ENCODE measurements around the gene SNX17. TPM values are rescaled to one million over a fixed set of nuclear protein-coding genes. Genes with fewer than 3 reads are reported as not detected.

SNX17 gene
- total RNA-seq, 1 donor from 2014 or later: 137 TPM

DNA sequence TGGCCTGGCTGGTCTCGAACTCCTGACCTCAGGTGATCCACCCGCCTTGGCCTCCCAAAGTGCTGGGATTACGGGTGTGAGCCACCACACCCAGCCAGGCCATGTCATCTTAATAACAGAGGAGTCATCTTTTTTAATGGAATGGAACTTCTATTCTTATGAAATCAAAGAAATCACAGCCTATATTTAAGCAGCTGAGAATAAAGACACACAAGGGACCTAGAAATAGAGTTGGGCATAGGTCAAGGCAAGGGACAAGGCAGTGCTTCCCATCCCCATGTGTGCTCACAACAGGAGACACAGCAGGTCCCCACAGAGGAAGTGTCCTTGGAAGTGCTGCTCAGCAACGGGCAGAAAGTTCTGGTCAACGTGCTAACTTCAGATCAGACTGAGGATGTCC, 3.2 kb downstream of the SNX17 start:
- H3K9me3 Mint-ChIP-seq: no peaks in the 10 kb centered on the region
- DNase-seq (ENCODE audit: low spot score): no peak
- intact Hi-C loops (cut with micrococcal nuclease): no loop called here
- peak overlapping the region; percentile 41 for H3K27ac Mint-ChIP-seq
- H3K36me3 Mint-ChIP-seq (ENCODE audit: low read depth): peaks cover 51% of the 10 kb centered on the region
- peaks cover 37% of the 10 kb centered on the region for H3K4me1 Mint-ChIP-seq (ENCODE audit: low read depth)
- H3K4me3 Mint-ChIP-seq: no peak overlapping the region
- H3K27me3 Mint-ChIP-seq (ENCODE audit: insufficient read depth): no peaks in the 10 kb centered on the region

DNA sequence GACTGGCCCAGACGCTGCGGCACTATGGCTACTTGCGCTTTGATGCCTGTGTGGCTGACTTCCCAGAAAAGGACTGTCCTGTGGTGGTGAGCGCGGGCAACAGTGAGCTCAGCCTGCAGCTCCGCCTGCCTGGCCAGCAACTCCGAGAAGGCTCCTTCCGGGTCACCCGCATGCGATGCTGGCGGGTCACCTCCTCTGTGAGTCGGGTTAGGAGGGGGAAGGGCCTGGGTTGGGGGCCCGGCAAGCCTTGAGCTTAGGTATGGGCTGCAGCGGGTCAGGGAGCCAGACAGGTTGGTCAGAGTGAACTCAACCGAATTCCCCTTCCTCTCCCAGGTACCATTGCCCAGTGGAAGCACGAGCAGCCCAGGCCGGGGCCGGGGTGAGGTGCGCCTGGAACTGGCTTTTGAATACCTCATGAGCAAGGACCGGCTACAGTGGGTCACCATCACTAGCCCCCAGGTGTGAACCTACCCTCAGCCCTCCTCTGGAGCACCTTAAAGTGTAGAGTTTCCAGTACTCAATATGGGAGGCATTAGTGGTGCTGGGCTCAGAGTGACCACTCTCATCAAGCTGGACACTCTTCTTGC, 5.2 kb downstream of the SNX17 start:
- Mint-ChIP-seq H3K9me3 (no peaks in the 10 kb centered on the region), H3K4me1 (ENCODE audit: low read depth) (peaks cover 38% of the 10 kb centered on the region), H3K4me3 (no peak overlapping the region), H3K36me3 (ENCODE audit: low read depth) (peaks cover 49% of the 10 kb centered on the region), H3K27me3 (ENCODE audit: insufficient read depth) (no peaks in the 10 kb centered on the region), H3K27ac (peak overlapping the region; percentile 50)
- intact Hi-C loops (cut with micrococcal nuclease): no loop called here
- no peak for DNase-seq (ENCODE audit: low spot score)

DNA sequence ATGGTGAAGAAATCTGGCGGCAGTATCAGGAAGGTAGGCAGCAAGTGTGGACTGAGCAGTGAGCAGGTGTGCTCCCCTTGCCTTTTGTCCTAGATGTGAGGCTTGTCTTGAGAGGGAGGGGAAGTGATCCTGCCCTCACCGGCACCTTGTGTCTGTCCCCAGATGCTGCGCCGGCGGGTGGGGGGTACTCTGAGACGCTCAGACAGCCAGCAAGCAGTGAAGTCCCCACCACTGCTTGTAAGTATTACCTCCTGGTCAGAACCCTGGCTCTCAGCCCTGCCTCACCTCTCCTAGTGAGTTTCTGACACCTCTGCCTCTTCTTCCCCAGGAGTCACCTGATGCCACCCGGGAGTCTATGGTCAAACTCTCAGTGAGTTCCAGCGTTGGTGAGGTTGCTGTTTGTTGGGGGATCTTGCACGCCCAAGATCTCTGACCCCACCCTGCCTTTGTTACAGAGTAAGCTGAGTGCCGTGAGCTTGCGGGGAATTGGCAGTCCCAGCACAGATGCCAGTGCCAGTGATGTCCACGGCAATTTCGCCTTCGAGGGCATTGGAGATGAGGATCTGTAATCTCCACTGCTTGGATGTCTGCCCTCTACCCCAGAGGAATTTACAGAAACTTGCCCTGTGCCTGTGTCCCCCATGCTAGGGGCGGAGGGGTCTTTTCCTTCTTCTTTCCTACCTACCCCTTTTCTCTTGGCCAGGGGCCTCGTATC, 5.9 kb downstream of the SNX17 start:
- Mint-ChIP-seq H3K27ac (peak overlapping the region; percentile 40), H3K4me1 (ENCODE audit: low read depth) (peaks cover 42% of the 10 kb centered on the region), H3K9me3 (no peaks in the 10 kb centered on the region), H3K36me3 (ENCODE audit: low read depth) (peaks cover 53% of the 10 kb centered on the region), H3K27me3 (ENCODE audit: insufficient read depth) (no peaks in the 10 kb centered on the region), H3K4me3 (no peak overlapping the region)
- intact Hi-C loops (cut with micrococcal nuclease): no loop called here
- DNase-seq (ENCODE audit: low spot score): no peak

DNA sequence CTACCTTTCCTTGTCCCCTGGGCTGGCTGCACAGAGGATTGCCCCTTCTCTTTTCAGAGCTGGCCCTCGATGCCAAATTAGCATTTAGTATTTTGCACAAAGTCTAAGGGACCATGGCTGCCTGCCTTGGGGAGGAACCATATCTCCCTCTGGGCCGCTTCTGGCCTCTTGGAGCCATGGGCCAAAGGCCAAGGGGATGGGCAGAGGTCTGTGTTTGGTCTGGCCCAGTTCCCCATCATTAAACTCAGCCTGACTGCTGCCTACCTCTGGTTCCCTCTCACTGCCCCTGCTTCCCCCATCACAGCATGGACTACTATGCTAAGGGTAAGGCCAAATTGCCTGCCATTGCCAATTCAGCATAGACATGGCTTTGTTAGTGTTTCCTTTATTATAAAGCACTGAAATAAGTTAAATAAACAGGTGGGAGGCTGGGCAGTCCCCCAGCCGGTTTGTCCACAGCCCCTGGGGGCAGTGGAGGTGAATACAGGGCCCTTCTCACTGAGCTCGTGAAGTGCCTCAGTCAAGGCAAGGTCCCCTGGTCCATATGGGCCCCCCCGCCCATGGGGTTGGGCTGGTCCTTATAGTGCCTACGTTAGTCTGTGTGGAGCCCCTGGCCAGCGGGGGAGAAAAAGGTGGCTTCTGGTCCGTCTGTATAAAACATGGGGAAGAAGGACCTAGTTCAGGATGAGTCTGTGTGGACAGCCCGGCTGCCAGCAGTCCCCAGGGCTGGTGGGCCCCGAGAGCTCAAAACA, 6.6 kb downstream of the SNX17 start:
- Mint-ChIP-seq H3K4me1 (ENCODE audit: low read depth) (peaks cover 35% of the 10 kb centered on the region), H3K9me3 (no peaks in the 10 kb centered on the region), H3K27ac (no peak overlapping the region), H3K36me3 (ENCODE audit: low read depth) (peaks cover 52% of the 10 kb centered on the region), H3K4me3 (no peak overlapping the region), H3K27me3 (ENCODE audit: insufficient read depth) (no peaks in the 10 kb centered on the region)
- intact Hi-C loops (cut with micrococcal nuclease): no loop called here
- no peak for DNase-seq (ENCODE audit: low spot score)

DNA sequence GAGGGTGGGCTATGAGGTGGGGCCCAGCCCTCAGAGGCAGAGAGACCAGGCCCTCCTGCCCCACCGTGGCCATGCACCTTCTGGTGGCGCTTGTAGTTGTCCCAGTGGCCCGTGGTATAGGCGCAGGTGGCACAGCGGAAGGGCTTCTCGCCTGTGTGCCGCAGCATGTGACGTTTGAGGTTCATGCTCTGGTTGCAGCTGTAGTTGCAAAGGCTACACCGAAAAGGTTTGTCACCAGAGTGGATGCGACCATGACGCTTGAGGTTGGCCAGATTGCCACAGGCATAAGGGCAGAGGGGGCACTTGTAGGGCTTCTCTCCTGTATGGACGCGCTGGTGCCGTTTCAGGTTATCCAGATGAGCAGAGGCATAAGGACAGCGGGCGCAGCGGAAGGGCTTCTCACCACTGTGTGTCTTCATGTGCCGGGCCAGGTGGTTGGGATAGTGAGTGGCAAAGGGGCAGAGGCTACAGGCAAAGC, 7.2 kb downstream of the SNX17 start:
- H3K4me3 Mint-ChIP-seq: no peak overlapping the region

DNA sequence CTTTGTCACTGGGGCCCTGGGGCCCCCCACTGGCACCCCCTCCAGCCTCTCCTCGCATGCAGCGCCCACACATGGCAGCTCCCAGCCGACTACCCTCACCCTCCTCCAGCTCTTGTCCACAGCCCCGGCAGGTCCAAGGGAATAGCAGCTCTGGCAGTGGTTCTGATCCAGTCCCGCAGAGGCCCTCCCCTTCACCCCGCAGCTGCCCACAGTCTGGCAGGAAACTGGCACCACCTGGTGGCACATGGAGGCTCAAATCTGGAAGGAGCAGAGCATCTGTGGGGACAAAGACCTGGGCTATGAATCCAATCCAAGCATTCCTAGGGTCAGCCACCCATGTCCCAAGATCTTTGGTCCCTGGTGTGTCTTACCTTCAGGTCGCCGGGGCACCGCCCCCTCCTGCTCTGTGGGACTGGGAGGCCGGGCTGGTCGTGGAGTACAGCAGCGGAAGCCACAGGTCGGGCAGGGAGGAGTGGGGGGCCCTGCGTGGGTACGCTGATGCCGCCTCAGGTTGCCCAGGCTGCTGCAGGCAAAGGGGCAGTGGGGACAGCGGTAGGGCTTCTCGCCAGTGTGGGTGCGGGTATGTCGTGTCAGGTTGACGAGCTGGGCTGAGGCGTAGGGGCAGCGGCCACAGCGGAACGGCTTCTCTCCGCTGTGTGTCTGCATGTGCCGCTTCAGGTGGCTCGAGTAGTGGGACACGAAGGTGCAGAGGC, 7.8 kb downstream of the SNX17 start:
- intact Hi-C loops (cut with micrococcal nuclease): no loop called here
- Mint-ChIP-seq H3K9me3 (no peaks in the 10 kb centered on the region), H3K4me3 (no peak overlapping the region), H3K27me3 (ENCODE audit: insufficient read depth) (no peaks in the 10 kb centered on the region), H3K4me1 (ENCODE audit: low read depth) (peaks cover 23% of the 10 kb centered on the region), H3K36me3 (ENCODE audit: low read depth) (peaks cover 49% of the 10 kb centered on the region), H3K27ac (no peak overlapping the region)
- DNase-seq (ENCODE audit: low spot score): no peak

More for the DNA sequence above, 7.2 kb downstream of the SNX17 start:
- no peak for DNase-seq (ENCODE audit: low spot score)
- Mint-ChIP-seq H3K27ac (no peak overlapping the region), H3K9me3 (no peaks in the 10 kb centered on the region), H3K36me3 (ENCODE audit: low read depth) (peaks cover 51% of the 10 kb centered on the region), H3K4me1 (ENCODE audit: low read depth) (peaks cover 29% of the 10 kb centered on the region), H3K27me3 (ENCODE audit: insufficient read depth) (no peaks in the 10 kb centered on the region)
- intact Hi-C loops (cut with micrococcal nuclease): no loop called here

DNA sequence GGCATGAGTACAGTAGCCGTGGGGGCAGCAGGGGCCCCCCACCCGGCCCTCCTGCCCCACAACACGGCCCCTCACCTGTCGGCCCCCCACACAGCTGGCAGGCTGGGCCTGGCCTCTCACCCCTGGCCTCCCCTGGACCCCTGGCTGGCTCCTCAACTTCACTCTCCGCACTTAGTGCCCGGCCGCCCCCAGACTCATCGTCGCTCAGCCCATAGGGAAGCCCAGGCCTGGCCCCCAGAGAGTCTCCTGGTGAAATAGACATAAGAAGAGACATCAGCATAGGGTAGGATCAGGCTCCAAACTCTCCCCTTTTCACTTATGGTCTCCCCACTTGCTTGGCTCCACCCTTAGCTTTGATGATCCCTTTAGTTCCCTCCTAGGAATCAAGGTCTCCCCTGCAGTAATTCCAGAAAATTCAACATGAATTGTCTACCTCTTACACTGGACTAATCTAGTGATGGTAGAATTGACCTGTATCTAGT, 8.4 kb downstream of the SNX17 start:
- peak overlapping the region; percentile 92 for H3K4me3 Mint-ChIP-seq
- peaks cover 48% of the 10 kb centered on the region for H3K36me3 Mint-ChIP-seq (ENCODE audit: low read depth)
- no peaks in the 10 kb centered on the region for H3K27me3 Mint-ChIP-seq (ENCODE audit: insufficient read depth)
- H3K4me1 Mint-ChIP-seq (ENCODE audit: low read depth): peaks cover 20% of the 10 kb centered on the region
- H3K27ac Mint-ChIP-seq: peak overlapping the region; percentile 91
- no peak for DNase-seq (ENCODE audit: low spot score)
- intact Hi-C loops (cut with micrococcal nuclease): no loop called here
- no peaks in the 10 kb centered on the region for H3K9me3 Mint-ChIP-seq

DNA sequence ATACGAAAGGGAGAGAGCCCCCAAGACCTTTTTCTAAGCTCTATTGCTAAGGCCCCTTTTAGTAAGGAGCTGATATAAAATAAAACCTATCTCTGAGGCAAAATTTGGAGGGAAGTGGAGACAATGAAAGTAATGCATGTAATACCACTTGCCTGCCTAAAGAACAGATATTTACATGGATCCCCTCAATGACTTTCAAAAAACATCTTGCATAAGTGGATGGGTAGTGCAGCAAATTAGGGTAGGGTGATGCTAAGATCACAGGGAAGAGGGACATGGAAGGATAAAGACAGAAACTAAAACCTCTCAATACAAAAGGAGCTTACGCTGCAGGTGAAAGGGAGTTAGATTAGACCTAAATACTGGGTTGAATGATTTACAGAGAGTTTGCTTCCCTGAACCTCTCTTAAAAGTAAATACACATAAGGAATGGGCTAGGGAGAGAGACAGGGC, 9.0 kb downstream of the SNX17 start:
- no peaks in the 10 kb centered on the region for H3K27me3 Mint-ChIP-seq (ENCODE audit: insufficient read depth)
- no peak for DNase-seq (ENCODE audit: low spot score)
- intact Hi-C loops (cut with micrococcal nuclease): no loop called here
- H3K4me3 Mint-ChIP-seq: peak overlapping the region; percentile 92
- H3K9me3 Mint-ChIP-seq: no peaks in the 10 kb centered on the region
- peak overlapping the region; percentile 91 for H3K27ac Mint-ChIP-seq
- H3K36me3 Mint-ChIP-seq (ENCODE audit: low read depth): peaks cover 51% of the 10 kb centered on the region
- H3K4me1 Mint-ChIP-seq (ENCODE audit: low read depth): peaks cover 20% of the 10 kb centered on the region

DNA sequence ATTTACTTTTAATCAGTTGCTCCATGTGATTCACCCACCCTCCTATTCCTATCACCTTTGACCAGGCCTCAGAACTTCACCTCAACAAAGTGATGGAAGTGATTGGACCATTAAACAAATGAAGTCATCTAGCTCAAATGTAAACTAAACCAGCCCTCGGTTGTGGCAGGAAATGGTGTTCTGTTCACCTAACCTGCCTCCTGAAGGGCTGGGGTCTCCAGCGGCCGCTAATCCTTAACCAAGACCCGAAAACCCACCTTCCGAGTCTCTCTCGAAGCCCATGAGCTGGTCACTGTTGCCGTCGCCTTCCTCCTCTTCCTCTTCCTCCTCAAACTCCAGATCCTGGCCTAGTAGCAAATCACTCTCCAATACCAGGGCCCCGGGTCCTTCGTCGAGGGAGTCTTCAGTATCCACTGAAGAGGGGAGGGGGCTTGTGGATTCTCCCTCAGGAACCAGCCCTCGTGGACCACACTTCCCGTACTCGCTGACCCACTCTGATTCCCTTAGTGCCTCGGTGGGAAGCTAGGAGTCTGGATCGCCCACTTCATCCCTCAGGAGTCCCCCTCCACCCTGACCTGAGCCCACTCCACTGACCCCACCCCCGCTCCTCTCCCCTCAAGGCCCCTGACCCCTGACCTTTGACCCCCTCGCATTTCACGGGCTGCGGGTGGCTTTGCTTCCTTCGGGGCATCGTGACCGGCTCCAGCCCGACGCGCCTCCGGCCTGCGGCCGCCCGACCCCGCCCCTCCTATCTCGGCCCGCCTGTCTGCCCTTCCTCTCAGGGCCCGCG, 9.6 kb downstream of the SNX17 start:
- peaks cover 50% of the 10 kb centered on the region for H3K36me3 Mint-ChIP-seq (ENCODE audit: low read depth)

DNA sequence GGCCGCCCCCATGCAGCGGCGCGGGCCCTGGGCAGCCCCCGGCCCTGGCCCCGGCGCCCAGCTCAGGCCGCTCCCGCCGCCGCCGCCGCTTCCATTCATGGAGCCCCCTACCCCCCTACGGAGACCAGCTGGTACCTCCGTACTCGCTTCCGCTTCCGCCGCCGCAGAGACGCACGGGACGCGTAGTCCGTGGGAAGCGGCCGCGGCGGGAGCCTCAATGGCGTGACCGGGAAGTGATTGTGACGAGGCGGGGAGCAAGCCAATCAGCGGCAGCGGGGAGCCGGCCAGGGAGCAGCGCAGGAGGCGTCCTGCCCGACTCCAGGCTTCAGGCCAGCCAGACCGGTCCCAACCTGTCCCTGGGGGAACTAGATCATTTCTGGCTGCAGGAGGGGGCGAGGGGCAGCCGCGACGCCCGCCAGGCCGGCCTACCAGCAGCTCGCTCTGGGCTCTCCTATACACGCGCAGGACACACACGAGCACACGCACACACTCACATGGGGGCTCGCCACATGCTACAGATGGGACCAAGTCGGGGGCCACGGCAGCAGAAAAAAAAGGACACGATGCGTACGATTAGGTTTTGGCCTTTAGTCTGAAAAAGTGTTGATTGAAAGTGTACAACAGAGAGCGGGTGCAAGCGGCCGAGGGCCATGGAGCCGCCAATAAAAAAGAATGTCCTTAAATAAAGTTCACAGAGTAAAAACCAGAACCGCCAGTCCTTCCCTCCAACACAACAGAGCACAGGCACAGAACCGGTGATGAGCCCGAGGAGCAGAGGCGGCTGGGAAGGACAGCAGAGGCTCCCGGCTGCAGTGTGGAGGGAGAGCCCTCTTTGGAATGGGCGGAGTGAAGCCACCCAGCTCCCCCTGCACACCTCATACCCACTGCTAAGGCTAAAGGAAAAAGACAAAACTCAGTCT, 10.5 kb downstream of the SNX17 start, which contains the start of gene ZNF513:
Gene ZNF513 (minus strand): TSS at position 109 of the 920 bp plus-strand sequence. CDS start 208 bp downstream, outside the sequence.
- peak within 1 kb of the TSS; percentile 92 for H3K4me3 Mint-ChIP-seq
- peaks cover 20% of the 10 kb centered on the region for H3K4me1 Mint-ChIP-seq (ENCODE audit: low read depth)
- peaks cover 52% of the 10 kb centered on the region for H3K36me3 Mint-ChIP-seq (ENCODE audit: low read depth)
- intact Hi-C loops (cut with micrococcal nuclease): loop anchor here (1.0 kb wide), 4 partner anchors 11 to 108 kb away; partner anchors contain the start of genes EIF2B4, IFT172, NRBP1 and PPM1G
- H3K9me3 Mint-ChIP-seq: no peaks in the 10 kb centered on the region
- peak; percentile 87 for DNase-seq (ENCODE audit: low spot score)
- H3K27me3 Mint-ChIP-seq (ENCODE audit: insufficient read depth): no peaks in the 10 kb centered on the region
- H3K27ac Mint-ChIP-seq: peak within 1 kb of the TSS; percentile 96

More for the DNA sequence above, 9.6 kb downstream of the SNX17 start:
- H3K27ac Mint-ChIP-seq: peak overlapping the region; percentile 91
- intact Hi-C loops (cut with micrococcal nuclease): loop anchor here (1.0 kb wide), 4 partner anchors 10 to 109 kb away; partner anchors contain the start of genes EIF2B4, IFT172, NRBP1 and PPM1G
- H3K27me3 Mint-ChIP-seq (ENCODE audit: insufficient read depth): no peaks in the 10 kb centered on the region
- peak; percentile 20 for DNase-seq (ENCODE audit: low spot score)
- H3K4me1 Mint-ChIP-seq (ENCODE audit: low read depth): peaks cover 20% of the 10 kb centered on the region
- H3K4me3 Mint-ChIP-seq: peak overlapping the region; percentile 92
- H3K9me3 Mint-ChIP-seq: no peaks in the 10 kb centered on the region

Data from activated T-helper 1 cell treated with anti-CD3 and anti-CD28 coated beads, Interleukin-12 subunit alpha, Interleukin-12 subunit beta, Interleukin-2, Interleukin-4 antibody, amounts not matched to agents 30 ng/mL and 10 ng/mL and 1 ng/mL, durations not matched to agents 14 hours and 24 hours and 36 hours (primary cell).